Omental fat pad (tissue), 4 donors: ENCODE results near the gene KIRREL3. TPM values are rescaled to one million over a fixed set of nuclear protein-coding genes. Genes with fewer than 3 reads are reported as not detected.

Experiments
- ATAC-seq: fragments of 150-250 bp; one replicate; pipeline ENCODE4 v1.9.1; 2016; ENCODE audit warnings: mild to moderate bottlenecking, moderate library complexity; ENCODE audit not compliant: low FRiP score
- DNase-seq: peaks from one replicate; pipeline ENCODE4 v3.0.0-alpha.2; 2019; ENCODE audit warnings: low spot score
- total RNA-seq, 4 donors: library from RNA; depleted of rRNA; stranded (reverse); fragments of >200 nt; gene quantifications; one replicate each; pipeline ENCODE4 v1.1.0, GENCODE V29; 2016
- TF ChIP-seq, protein P1 (sequence below), 3 donors: fragments of 450-650 bp; IDR thresholded peaks; one replicate each; pipeline ENCODE4 v1.5.1; 2016 to 2017; ENCODE audit warnings: antibody characterized with exemption in 3 of 3, mild to moderate bottlenecking in 3 of 3, moderate library complexity in 2 of 3

Gene KIRREL3
- total RNA-seq, 4 donors from 2014 or later, result 0.09 to 0.60 TPM; not detected in 2

DNA sequence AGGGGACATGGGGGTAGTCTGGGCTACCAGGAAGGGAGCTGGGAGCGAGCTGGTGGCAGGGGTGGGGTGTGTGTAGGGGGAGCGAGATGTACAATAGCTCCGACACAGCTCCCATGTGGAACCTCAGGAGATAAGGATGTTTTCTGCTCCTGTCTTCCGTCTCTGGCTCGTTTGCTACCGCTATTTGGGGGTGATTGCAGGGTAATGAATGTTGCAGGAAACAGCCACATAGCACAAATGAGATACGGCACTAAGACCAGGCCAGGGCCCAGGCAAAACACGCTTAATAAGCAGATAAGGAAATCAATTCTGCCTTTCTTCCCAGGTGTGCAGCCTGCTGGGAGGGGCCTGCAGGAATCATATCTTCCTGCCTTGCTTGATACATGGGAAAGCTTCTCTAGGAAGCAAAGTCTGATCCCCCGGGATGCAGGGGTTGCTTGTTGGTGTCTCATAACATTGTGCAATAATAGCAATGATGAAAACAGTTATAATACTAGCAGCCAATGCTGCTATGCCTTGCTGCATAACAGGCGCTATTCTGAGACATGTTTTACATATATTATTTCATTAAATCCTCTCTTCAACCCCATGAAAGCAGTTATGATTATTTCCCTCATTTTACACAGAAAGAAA, 486.4 kb downstream of the KIRREL3 start:
- TF ChIP-seq, protein P1, sequence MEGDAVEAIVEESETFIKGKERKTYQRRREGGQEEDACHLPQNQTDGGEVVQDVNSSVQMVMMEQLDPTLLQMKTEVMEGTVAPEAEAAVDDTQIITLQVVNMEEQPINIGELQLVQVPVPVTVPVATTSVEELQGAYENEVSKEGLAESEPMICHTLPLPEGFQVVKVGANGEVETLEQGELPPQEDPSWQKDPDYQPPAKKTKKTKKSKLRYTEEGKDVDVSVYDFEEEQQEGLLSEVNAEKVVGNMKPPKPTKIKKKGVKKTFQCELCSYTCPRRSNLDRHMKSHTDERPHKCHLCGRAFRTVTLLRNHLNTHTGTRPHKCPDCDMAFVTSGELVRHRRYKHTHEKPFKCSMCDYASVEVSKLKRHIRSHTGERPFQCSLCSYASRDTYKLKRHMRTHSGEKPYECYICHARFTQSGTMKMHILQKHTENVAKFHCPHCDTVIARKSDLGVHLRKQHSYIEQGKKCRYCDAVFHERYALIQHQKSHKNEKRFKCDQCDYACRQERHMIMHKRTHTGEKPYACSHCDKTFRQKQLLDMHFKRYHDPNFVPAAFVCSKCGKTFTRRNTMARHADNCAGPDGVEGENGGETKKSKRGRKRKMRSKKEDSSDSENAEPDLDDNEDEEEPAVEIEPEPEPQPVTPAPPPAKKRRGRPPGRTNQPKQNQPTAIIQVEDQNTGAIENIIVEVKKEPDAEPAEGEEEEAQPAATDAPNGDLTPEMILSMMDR (IDR thresholded peaks at IDR 0.05), result no peak
- ATAC-seq (no peak), DNase-seq (no peak)

DNA sequence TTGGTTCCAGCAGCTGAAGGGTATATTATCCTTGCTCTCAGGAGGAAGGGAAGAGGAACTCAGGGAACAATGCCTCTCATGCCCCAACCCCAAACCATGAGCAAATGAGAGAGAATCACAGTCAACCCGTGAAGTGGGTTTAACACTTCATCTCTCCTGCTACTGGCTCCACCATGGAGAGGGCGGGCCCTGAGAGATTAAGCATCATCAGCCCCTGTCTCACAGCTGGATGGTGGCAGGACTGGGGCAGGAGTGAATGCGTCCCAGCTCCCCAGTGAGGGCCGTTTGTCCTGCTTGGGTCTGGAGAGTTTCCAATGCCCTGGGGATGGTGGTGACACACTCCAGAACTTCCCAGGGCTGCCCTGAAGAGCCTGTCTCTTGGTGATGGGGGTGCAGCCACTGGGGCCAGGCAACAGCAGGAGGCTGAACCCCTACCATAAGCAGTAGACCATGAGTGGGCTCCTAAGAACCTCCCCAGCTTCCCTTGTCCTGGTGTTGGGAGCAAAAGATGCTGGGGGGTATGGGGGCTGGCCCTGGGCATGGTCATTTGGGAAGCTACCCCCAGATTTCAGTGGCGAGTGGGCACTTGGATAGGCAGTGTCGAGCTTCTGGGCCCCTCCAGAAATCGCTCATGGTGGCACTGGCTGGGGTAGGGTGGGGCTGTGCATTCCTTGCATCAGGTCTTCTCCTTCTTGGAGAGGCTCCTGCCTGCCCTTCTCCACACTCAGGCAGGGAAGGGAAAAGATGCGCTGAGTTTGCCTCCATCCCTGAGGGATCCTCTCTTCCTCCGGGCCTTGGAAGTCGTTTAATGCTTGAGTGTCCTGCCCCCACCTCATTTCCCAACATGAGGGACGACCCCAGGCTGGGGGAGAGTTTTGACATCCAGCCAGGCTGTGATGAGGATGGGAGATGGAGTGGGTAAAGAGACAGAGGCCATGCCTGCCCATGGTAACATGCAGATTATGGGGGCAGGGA, 487.5 kb downstream of the KIRREL3 start:
- ATAC-seq (no peak), DNase-seq (no peak)
- TF ChIP-seq, protein P1 (IDR thresholded peaks at IDR 0.05), result no peak

DNA sequence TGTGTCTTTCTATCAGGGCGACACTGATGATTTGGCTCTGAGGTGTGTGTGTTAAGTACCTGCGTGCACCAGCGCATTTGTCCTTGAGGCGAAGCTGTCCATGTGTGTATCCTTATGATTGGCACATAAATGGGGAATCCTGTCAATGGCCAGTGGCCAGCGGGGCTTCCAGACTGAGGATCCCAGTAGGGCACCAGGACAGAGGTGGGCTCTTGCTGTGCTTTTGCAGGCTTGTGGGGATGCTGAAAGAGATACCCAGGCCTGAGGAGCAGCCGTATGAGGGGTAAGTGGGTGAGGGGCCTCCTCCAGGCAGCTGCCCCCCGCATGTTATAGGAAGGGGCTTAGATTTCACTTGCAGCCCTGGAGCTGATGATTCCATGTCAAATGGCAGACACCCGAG, 488.3 kb downstream of the KIRREL3 start:
- TF ChIP-seq, protein P1 (IDR thresholded peaks at IDR 0.05), result no peak
- DNase-seq (no peak), ATAC-seq (no peak)

DNA sequence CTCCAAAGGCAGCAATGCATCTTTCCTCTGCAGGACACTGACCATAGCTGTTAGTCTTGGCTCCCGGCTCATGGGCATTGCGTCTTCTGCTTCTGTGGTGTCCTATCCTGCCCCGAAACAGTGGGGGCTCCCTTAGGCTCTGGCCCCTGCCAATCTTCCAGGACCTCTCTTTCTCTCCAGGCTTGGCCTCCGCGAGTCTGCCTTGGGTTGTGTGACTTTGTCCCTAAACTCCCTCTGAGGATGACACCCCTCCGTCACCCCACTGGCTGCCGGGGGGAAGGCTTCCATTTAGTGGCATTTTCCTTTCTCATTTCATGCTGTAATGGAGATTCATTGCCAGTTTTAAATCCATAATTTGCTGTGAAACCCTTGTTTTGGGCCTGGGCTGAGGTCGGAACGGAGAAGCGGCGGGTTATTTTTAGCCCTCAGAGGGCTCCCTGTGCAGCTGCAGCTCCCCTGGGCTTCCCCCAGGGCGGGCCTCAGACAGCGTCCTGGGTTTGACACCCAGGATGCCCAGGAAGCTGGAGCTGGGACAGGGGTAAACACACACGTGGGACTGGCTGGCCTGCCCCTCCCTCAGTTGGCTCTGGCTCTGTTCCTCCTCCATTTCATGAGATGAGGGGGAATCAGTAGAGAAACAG, 489.0 kb downstream of the KIRREL3 start:
- TF ChIP-seq, protein P1 (IDR thresholded peaks at IDR 0.05), result no peak
- no peak for DNase-seq
- no peak for ATAC-seq

DNA sequence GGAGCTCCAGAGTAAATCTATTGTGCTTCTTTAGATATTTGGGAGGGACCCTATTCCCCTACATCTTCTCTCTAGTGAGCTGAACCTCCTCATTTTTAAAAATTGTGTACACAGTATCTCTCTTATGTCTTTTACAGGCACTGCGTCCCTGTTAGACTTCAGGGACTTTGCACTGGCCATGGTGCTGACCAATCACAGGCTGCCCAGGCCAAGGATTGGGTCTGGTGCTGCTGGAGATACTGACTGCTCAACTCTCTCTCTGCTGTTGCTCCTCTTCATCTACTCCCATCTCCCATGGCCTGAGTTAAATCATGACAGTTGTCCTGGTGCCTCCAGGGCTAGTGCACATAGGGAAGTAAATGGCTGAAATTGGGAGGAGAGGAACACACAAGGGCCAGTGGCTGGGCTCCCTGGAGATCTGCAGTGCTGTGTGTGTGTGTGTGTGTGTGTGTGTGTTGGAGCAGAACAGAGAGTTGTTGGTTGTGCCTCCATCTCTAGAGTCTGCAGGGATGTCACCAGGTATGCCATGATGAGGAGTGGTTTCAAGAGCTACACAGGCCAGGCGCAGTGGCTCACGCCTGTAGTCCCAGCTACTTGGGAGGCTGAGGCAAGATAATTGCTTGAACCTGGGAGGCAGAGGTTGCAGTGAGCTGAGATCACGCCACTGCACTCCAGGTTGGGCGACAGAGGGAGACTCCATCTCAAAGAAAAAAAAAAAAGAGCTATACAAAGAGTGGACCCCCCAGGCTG, 489.8 kb downstream of the KIRREL3 start:
- no peak for ATAC-seq
- no peak for DNase-seq

DNA sequence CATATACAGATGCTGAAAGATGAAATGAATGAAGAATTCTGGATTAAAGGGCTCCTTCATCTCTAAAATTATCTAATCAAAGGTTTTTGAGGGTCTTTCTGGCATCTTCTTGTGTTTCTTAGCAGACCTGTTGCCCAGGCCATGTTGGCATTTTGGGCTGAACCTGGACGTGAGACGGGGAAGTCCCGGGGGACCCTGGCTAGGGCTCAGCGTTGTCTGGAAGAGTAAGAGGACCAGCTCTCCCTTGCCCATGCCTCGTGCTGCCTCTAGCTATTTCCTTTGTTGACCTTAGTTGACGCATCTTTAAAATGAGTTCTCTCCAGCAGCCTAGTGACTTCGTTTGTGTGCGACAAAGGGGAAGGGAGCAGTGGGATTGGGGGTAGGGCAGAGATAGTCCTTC, 492.9 kb downstream of the KIRREL3 start:
- TF ChIP-seq, protein P1 (IDR thresholded peaks at IDR 0.05), result no peak
- no peak for DNase-seq
- no peak for ATAC-seq

More for the DNA sequence above, 489.8 kb downstream of the KIRREL3 start:
- TF ChIP-seq, protein P1 (IDR thresholded peaks at IDR 0.05), result no peak
